Measurements from ENCODE around the gene CMTM6.

CMTM6 gene

DNA sequence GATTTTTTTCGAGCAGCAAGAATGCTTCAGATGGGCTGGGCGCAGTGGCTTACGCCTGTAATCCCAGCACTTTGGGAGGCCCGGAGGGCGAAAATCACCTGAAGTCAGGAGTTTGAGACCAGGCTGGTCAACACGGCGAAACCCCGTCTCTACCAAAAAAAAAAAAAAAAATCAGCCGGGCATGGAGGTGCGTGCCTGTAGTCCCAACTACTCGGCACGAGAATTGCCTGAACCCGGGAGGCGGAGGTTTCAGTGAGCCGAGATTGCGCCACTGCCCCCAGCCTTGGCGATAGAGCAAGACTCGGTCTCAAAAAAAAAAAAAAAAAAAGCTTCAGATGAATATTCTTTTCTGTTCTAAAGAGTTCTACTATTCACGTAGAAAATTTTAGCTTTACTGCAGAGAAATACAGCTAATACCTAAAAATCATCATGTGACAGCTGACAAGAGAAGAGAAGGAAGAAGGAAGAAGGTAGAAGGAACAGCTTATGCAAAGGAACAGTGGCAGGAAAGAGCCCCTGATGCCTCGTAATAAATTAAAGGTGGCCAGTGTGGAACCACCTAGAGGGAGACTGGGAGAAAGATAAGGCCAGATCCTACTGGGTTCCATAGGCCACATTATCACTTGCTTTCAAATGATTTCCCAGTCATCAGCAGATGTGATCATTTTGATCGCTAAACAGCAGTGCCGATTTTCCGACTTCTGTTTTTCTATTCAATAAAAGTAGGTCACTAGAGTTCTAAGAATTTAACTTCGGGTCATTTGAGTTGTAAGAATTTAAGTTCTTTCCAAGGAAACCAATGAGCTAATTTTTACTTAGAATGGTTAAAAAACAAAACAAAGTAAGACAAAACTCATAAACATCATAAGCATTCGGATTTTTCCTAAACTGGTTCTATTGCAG lies 1.5 kb downstream of the CMTM6 start:
- intact Hi-C loops (cut with DNase I): loop anchor here (5.0 kb wide), 1 partner anchor 71 kb away; the partner anchor contains the start of gene DYNC1LI1

DNA sequence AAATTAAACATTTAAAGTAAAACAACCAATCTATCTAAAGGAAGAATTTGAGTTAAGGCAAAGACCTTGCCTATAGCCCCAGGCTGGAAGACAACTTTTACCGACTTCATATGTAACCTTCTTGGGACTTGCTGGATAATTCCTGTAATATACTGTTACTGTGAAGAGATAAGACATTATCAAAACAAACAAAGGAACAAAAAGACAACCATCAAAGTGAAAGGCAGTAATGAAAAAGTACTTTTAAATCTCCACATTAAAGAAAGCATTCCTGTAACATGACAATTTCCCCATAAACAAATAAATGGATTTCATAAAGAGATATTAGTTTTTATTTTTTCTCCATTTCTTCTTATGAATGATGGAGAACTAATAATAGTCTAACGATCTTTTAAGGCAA lies 2.4 kb downstream of the CMTM6 start:
- no peak for DNase-seq
- intact Hi-C loops (cut with DNase I): loop anchor here (5.0 kb wide), 1 partner anchor 72 kb away; the partner anchor contains the start of gene DYNC1LI1

More for the DNA sequence above, 1.5 kb downstream of the CMTM6 start:
- DNase-seq: peak in 2 of 42 donors; percentile 18

DNA sequence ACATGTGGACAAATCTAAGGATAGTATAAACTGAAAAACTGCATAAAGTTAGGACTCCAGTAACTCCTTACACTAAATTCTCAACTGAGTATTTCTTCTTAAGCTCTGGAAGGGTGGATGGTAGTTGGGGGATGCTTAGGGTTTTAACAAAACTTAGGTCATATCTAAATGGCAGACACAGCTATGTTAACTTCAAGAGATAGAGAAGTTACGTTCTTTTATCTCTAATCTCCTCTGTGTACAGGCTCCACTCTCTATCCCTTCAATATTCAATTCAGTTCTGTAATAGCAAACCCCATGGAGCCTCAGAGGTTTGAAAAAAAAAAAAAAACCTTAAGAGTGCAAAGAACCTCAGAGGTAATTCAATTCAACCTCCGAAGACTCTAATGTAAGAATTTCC lies 3.1 kb downstream of the CMTM6 start:
- no peak for DNase-seq
- intact Hi-C loops (cut with DNase I): no loop called here

DNA sequence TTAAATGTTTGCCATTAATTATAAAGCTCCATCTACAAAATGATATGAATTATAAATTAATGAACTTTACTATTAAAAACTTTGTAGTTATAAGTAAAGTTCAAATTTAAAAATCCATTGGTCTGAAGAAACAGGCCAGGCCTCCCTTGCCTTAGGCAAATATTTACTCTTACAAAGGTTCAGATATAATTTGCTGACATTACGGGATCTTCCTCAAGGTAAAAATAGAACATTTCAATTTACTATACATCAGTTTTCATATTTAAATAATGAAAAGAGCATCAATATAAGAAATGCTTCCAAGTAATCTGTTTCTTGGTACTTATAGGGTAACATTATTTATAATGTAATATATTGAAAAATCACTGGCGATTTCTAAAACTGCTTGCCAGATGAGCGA lies 3.7 kb downstream of the CMTM6 start:
- DNase-seq: no peak
- intact Hi-C loops (cut with DNase I): no loop called here

DNA sequence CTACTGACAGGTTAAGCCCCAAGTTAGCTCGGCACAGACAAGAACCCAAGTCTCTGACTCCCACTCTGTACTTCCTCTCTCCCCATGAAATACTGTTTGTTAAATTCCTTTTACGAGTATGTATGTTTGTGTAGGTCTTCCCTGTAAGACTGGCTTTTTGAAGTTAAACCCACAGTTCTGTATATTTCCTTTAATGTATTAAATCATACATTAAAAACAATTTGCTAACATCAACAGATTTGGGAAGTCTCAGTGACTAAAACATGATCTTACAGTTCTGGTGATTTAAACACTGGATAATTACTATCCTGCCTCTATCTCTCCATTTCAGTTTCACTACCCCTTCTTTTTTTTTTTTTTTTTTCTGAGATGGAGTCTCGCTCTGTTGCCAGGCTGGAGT lies 4.4 kb downstream of the CMTM6 start:
- intact Hi-C loops (cut with DNase I): no loop called here
- no peak for DNase-seq

DNA sequence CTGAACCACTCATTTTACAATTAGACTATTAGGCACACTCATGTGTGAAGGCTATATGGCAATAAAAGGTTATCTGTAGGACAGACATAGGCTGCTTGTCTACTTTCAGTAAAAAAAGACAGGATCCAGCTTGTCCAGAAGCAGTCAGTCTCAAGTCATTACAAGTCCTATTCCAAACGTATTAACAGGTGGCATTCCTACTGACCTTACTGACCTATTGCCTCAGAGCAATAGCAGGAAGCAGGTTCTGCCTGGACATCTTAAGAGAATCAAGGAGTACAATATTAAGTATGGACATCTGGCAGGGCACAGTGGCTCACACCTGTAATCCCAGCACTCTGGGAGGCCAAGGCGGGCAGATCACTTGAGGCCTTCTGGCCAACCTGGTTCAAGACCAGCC lies 7.0 kb downstream of the CMTM6 start:
- no peak for DNase-seq
- intact Hi-C loops (cut with DNase I): no loop called here

DNA sequence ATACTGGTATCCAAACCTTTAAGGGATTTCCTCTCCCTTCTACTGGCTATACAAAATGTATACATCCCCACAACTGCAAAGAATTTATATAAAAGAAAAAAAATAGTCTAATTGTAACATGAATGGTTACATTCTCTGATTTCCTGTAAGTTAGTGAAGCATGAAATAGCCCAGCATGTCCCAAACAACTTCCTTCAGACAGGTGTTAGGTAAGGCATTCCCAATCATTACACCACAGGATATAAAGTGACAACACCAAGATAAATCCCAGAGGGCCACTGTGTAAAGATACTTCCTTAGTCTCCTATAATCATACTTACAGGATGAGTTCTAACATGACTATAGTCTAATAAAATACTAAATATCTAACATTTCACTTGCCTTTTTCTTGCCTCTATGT lies 7.6 kb downstream of the CMTM6 start:
- DNase-seq: no peak
- intact Hi-C loops (cut with DNase I): no loop called here

DNA sequence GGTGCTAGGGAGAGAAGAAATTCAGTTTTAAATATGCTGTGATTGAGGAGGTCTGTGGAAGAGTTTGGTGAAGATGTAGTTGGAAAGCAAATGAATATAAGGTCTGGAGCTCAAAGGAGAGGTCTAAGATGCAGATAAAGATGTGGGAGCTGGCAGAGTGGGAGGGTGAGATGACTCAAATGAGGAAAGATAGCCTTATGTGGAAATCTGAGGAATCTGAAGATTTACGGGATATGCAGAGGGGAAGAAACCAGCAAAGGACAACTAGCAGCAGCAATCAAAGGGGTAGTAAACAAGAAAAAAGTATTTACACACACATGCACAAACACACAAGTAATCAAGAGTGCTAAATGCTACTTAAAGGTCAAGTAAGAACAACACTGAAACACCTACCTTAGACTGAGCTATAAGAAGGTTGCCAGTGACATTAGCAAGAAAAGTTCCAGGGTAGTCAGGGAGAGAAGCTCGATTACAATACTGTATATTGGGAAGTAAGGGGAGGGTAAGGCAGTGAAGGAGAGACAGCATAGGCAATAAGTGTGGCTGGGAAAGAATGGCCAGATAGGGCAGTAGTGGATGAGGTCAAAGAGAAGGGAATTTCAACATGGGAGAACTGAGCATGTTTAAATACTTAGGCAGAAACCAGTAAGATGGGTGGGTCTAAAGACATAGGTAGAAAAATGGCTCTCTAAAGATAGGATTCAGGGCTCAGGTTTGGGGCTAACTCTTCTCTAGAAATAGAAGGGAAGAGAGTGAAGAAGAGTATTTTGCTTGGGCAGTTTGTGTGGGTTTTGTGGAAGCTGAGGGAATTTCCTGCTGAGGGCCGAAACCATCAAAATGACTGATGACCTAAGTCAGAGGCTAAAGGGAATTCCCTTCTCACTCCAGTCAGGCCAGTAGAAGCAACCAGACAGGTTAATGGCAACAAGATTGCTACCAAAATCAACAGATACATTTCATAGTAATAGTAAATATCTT lies 8.9 kb downstream of the CMTM6 start:
- no peak for DNase-seq
- intact Hi-C loops (cut with DNase I): no loop called here

DNA sequence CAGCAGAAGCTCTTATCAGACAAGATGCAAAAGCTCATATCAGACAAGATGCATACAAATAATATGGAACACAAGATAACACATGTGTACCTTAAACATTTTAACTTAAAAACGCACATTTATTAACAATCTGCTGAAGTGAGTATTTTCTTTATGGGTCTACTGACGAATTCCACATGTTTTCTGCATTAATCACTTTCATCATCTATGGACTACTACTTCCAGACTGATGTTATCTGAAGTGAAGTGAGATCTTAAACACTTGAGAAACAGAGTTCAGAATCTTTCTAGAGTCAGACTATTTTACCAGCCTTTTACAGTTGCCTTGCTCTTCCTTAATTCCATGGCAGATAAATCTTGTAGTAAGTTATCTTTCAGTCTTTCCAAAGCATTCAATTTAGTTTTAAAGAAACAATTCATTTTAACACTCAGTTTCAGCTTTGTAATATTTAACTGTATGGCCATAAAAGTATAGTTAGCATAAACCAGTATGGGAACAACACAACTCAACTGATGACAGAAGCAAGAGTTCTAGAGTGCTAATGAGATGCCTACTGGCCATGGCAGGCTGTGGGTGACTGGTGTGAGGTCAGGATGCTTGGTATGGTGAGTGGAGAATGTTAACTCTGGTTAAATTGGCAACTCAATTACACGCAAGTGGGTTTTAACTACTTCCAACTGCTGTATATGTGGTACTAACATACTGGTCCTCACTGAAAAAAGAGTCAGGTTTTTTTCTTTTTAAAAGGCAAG lies 9.8 kb downstream of the CMTM6 start:
- intact Hi-C loops (cut with DNase I): no loop called here

DNA sequence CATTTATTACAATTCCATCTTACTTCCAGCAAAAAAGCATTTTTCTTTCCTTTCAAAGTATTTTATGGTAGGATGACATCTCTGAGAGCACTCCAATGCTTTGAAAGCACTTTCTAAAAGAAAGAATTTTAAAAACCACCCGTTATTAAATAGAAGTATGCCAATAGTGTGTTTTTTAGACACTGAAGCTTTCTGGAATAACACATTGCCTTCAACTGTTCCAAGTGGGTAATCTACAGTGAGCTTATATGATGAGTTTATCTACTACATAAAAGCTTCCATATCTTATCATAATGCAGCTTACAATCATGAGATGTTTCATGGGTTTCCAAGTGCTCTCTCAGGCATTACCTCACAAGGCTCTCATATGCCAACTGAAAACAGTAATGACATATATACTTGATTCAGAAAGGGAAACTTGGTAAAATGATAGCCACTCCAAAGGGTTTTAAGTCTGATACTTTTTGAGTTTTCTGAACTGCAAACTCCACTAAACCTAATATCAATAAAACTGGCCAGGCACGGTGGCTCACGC lies 14.1 kb downstream of the CMTM6 start:
- intact Hi-C loops (cut with DNase I): no loop called here
- no peak for DNase-seq

More for the DNA sequence above, 9.8 kb downstream of the CMTM6 start:
- DNase-seq: no peak

DNA sequence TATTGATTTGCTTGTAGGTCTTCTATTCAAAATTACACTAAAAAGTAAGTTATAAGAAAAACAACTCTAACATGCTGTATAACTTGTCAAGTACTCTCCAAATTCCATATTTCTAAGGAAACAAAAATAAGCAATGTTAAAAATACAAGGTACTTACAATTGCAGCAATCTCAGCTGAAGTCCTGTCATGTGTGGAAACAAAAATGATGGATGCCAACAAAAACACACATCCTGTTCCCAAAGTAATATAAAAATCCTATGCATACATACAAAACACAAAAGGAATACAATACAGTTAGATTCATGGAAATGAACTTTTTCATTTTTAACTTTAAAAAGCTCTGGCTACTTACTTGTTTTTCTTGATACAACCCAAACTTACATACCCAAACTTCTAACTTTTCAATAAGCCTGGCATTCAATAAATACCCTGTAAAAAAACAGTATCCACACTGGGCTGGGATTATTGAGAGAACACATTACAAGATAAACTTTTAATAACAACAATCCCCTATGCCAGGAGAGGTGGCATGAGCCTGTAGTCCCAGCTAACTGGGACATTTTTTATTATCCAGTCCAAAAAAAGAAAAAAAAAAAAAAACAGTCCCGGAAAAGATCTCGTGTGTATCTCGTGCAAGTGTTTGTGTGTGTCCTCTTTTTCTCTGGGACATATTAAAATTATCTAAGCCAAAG lies 14.7 kb downstream of the CMTM6 start:
- DNase-seq: no peak
- intact Hi-C loops (cut with DNase I): no loop called here

DNA sequence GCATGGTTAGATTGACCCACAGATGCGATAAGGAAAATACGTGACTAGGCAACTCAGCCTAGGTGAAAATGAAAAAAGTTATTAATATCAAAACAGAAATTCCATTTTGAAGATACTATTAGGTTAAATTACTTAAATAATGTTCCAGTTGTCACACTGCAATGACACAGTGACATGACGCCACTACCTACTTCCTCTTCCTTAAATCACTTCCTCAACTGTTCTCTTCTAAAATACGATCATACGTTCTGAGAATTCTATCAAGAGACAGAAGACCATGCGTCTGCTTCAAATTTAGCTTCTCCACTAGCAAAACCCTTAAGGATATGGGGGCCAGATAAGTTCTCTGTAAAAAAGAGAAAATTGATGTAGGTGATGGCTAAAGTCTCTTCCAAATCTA lies 18.2 kb downstream of the CMTM6 start:
- intact Hi-C loops (cut with DNase I): no loop called here
- DNase-seq: no peak

DNA sequence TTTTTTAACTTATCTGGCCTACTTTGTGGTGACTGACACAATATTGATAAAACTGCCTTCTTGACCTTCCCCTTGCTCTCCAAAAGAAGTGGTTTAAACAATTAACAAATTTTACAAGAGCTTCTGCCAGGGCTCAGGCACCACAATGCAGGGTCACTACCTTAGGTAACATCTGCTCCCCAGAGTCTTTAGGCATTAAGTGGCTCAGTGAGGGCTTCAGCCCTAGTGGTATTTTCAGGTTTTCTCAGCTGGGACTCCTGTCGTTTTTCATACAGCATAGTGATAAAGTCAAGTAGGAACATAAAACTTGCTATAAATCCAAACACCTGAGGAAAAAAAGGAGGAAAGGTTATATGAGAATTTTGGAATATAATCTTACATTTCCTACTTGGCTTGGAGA lies 18.9 kb downstream of the CMTM6 start:
- intact Hi-C loops (cut with DNase I): no loop called here
- DNase-seq: no peak

DNA sequence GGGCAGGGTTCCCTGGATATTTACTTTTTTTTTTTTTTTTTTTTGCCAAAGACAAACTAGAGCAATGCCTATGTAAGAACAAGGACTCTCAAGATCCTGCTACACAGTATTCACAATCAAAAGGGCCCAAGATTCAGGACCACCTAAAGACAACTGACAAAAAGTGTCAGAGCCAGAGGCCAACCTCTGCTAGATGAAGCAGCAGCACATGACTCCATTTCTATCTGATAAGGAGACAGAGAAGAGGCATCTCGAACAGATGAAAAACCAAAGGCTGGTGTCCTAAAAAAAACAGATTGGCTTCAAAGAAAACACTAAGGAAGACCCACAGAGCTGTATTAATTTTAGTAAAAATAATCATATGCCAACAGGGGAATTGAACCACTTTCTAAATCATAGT lies 20.0 kb downstream of the CMTM6 start:
- no peak for DNase-seq
- intact Hi-C loops (cut with DNase I): no loop called here

DNA sequence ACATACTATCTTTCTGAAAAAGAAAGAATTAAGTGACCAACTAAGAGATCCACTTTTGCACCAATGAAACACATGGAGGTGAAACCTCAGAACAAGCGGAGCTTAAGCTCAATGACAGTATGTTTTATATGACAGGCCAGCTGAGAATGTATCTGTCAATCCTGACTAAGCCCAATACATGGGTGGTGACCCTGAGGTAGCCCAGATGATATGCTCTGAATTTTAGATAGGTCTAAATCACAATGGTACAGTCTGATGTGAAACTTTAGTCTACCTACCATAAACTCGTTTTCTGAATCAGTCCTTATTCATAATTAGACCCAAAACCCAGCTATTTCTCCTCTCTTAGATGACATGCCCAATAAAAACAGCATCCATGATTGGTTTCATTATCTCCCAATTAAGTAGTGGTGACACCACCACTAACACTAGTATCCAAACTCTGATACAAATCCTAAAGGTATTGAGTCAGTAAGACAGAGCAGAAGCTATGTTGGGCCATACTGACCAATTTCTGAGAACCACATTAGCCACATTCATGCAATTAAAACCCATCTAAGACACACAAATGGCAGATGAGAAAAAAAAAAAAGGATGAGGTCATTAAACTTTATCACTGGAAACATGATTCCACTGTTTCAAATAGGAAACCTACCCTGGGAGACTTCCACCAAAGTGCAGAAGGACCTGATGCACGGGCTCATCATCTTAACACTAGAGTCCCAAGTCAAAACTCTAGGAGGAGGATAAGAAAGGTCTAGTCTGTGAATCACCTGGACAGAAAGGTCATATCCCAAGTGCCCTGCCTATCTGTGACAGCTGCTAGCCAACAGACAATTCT lies 20.6 kb downstream of the CMTM6 start:
- DNase-seq: no peak

DNA sequence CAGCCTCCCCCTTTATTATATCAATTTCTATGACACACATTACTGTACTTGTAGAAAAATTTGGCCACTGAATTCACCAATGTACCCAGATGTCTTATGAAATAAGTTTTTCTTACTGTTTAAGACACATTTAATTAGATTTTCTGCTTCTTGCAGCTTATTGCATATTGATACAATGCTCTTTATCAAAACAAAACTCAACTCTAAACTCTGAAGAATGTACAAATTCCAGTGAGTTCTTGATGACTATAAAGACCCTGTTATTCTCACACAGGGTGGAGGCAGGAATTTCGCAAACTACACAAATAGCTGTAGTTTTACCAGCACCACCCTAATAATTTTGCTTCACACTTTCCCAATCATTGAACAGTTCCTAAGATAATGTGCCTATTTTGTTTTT lies 22.0 kb downstream of the CMTM6 start:
- intact Hi-C loops (cut with DNase I): no loop called here
- DNase-seq: no peak

More for the DNA sequence above, 20.6 kb downstream of the CMTM6 start:
- intact Hi-C loops (cut with DNase I): no loop called here

DNA sequence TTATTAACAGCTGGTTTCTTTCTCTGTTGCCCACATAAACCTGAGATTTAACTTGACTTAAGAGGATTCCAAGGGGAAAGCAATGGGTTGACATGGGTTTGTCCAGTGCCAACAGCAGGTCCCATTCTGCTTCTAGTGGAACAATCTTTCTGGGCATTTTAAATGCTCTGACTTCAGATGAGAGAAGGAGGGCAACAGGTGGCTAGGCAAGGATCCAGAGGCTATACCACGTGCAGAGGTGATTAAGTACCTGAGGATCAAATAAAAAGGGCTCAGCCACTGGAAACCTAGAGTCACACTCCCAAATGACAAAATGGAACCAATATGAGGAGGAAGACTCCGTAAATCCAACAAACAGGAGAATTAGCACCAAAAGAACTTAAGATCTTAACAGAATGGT lies 28.5 kb downstream of the CMTM6 start:
- DNase-seq: no peak
- intact Hi-C loops (cut with DNase I): no loop called here
